HG02885 (cell line): ENCODE measurements around the gene MAP1B.

Source experiments
- ATAC-seq: cut with Tn5 transposase; IDR thresholded peaks from one replicate; pipeline ENCODE4 v1.9.1; 2021; ENCODE audit warnings: mild to moderate bottlenecking; ENCODE audit not compliant: unreplicated experiment, poor library complexity

MAP1B gene

DNA sequence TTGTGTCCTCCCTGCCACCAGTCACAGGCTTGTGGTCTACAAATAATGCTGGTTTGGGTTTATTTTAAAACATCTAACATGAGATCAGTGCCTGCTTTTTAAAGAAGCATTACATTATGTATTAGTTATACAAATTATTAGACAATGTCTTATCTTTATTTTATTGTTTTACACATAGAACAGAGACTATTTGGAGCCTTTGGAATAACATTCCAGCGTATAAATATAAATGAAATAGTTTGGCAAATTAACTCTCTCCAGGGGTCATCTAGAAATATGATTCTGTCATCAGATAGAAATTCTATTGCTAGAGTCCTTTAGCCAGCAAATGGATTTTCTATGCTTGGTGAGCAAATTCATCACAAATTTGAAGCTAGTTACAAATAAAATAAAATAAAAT lies 22.4 kb downstream of the MAP1B start:
- no peak for ATAC-seq

DNA sequence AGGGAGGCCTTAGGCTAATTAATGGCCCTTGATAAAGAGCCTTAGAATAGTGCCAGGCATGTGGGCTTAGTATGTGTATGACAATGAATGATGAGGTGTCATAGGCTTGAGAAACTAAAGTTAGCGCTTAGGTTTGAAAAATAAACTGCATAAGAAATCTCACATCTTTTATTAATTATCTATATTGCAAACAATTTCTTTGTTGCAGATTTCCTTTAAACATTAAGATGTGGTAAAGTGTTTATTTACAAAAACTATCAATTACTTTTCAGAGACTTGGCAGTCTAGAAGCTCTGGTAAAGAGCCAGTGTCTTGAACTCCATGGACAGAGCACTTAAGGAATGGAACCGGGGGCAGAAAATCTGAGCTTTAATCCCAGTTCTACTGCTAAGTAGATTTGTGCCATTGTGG lies 23.1 kb downstream of the MAP1B start:
- no peak for ATAC-seq

DNA sequence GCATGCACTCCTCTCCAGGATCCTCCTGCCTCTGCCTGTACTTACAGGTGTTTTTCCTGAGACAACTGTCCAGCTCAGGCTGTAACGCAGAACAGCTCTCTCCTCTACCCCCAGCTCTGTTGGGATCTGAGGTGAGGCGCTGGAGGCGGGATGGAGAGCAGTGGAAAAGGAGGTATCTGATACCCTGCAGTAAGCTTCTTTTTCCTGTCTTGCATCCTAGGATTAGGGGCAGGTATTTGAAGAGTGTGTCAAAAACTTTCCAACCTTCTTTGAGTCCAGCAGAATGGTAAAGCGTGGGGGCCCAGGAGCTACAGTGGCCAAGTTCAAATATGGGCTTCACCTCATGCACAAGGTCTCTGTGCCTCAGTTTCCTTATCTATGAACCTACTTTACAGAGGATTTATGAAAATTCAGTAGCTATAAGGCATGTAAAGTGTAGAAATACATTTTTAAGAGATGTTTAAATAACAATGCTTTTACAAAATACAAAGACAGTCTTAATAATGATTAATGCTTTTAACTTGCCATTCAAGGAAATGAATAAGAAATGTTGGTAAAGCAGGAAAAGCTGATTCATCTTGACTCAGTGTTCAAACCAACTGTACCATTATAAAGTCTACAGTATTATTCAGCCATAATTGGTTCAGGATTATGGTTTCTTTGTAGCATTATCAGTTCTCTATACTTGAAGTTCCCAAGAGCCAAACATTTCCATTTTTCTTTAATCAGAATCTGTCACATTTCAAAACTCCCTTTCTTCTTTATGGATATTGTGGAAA lies 26.1 kb downstream of the MAP1B start:
- ATAC-seq: no peak

DNA sequence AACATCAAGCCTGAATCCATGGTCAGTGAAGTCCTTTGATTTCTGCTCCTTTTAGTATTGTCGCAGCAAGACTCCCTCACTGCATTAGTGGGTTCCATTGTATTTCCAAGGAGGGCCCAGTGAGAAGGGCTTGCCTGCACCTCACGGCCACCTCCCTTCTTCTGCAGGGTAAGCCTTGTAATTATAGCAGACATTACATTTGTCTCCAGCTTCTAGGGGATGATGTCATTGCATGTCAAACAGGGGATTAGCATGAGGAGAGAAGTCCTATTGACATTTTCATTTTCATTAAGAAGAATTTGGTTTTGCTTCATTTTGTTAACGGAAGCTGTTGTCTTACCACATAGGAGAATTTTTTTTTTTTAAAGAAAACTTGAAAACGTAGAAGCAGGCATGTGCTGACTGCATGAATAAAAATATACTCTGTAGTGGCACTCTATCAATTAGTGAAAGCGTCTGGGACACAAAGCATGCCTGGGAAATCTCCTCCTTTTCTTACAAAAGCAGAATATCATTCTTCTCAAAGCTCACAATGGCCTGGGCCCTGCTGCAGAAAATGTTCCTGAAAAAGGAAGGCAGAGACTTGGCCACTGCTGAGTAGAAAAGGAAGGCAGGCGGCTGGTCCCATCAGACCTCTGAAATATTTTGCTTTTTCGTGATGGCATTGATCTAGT lies 27.1 kb downstream of the MAP1B start:
- ATAC-seq: no peak

DNA sequence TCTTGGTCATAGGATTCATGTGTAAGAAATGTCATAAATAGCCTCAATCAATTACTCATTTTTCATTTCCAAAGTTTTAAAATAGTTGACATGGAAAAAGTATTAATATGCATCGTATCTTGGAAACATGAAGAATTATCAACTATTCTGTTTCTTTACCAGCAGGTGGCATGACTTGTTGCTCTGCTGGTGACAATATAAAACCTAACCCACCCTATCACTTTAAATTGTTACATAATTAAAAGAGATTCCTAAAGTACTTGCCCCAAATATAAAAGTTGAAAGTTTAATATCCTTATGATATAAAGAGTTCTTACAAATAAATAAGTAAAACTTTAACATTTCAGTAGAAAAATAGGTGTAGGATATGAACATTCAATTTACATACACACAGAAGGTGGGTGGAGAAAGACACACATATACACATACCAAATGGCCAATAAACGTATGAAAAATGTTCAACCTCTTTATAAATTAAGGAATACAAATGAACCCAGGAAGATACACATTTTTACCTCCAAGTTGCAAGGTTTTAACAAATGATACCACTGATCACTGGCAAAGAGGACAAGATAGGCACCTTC lies 30.6 kb downstream of the MAP1B start:
- ATAC-seq: no peak

DNA sequence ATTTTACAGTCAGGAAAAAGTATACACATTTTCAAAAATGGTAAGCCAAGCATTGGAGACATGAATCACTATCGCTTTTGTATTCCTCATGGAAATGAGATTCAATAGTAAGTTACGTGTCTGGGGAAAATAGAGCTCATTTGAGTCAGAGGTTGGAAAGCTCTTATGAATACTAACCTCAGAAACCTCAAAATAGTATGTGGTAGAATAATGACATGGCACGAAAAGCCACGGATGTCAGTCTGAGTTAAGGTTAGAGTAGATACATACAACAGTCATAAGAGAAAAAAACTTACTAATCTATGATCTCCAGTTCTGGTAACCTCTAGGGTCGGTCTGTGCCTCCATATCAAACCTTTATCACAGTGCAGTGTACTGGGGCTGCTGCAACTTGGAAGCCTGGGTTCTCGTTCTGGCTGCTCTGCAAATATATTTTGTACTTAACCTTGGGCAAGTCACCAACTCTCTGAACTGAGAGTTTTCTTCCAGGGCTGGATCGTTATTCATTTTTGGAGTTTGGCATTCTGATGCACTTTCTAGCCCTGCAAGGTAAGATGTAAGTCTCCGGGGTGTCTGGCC lies 31.8 kb downstream of the MAP1B start:
- ATAC-seq: peak; percentile 74

DNA sequence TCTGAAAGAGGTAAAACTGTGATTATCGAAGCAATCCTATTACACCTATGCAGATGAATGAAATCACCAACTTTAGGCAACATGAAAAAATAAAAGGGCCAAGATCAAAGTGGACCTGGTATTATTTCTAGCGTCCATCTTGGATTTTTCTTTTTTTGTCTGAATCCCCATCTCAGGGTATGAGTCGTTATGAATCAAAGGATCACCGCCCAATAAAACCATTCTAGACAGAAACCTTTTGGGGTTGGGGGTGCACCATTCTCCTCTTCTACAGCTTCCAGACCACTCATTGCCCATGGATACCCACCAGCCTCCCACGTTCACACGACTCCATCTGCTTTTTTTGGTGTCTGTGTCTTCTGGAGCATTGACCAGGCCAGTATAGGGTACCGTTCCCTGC lies 33.4 kb downstream of the MAP1B start:
- ATAC-seq: no peak

DNA sequence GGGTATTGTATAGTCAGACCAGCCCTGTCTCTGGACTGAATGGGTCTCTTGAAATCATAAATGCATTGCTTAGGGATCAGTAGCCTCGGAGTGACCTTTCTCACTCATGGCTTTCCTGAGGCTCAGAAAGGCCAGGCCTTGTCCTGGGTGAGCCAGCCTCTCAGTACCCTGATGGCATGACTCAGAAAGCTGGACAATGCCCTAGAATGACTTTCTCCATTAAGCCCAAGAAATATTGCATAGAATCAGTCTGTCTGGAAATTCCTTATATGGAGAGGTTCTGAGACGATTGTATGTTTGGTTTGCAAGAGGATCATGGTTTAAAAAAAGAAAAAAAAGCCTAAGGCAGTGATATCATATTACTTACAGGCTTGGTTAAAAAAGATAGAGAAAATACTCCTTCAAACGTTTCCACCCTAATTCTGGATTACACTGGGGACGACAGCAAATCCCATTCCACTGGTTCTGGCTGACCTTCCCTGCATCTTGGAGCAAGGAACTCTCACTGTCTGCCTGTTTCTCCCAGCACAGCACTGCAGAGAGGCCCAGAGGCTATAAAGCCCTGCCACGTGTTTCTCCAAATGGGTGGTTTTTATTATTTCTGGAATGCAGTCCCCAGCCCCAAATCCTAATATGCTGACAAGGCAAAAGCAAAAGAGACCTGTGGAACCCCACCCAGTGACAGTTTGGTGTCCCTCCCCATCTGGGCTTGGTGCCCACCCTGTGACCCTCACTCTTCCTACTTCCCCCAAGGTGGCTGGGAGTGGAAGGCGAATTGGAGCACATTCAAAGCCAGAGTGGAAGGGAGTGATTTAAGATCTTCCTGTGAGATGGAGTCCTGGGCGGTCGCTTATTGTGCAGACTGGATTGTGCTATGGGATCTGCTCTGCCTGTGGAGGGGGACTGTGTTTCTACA lies 34.4 kb downstream of the MAP1B start:
- no peak for ATAC-seq

DNA sequence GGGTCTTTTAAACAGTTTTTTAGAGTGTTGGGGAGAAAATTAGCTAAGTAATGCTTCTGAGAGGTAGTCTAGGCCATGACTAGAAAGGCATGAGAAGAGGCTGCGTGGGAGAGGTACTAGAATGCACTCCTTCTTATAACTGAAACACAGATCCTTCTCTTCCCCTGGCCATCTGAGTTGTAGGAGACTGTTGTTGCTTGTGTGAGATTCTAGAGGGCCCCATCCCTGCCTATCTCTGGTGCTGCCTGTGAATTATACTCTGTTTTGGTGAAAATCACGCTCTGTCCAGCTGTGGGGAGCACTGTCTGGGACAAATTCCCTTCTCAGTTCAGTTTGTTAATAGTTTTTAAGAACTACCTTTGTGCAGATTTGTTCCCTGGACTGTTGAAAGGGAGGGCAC lies 37.5 kb downstream of the MAP1B start:
- no peak for ATAC-seq

DNA sequence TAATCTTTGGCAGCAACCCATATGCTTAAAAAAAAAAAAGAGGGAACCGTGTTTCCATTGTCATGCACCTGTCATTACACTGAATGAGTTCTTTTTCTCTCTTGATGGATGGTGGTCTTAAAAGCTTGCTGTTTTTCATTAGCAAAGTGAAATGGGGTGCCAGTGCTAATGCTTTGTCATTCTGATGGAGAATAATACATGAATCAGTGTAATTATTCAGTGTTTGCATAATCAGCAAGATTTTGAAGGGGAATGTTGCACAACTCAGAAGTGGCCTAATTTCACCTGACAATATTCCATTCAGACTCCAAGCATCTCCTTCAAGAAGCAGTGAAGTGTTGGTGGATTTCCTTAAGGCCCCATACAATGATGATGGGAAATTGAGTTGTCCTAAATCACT lies 38.1 kb downstream of the MAP1B start:
- no peak for ATAC-seq

DNA sequence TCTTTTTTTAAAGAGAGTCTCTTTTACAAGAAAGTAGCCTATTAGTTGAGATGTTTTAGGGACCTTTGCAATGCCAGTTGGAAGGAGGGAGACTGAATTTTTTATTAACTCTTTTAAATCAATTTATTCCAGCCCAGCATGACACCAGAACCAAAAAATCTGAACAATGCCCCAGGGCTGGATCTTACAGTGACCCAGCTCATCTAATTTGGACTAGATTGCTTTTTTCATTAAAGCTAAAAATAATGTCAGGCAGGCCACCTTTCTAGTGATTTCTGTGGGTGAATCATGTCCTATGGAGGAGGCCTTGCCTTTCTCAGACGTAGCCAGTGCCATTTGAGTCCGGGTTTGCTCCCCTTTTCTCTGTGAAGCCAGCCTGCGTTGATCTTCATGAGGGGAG lies 38.8 kb downstream of the MAP1B start:
- no peak for ATAC-seq

DNA sequence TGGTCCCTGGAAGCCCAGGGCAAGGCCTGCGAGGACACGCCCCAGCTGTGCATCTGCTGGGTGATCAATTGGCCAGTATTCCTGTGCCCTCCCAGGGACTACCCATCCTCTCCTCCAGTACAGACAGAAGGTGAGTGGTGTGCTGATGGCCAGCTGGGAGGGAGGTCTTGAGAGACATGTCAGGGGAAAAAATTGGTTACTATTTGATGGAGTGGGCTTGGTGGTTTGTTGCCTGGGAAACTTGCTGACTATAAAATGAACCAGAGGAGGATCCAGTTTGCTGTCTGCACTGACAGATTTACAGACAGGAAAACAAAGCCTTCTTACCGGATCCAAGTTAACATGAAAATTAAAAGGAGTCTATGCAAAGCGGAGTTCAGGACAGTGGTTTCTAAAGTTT lies 40.3 kb downstream of the MAP1B start:
- ATAC-seq: no peak

DNA sequence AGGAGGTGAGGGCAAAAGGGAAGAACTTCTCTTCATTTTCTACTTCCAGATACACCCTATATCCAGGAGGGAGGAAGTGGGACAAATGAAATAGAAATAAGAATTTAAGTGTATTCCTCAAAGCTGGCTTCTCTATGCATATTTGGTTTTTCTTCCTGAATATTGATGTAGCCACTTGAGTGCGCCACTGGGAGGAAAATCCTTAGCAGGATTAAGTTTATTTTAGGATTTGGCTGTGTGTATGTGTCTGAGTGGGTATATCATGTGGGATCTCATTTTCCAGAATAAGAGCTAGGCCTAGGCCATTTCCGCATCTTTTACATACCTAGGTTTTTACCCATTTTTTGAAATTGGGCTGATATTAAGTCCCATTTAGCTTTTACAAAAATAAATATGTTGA lies 42.5 kb downstream of the MAP1B start:
- ATAC-seq: no peak

DNA sequence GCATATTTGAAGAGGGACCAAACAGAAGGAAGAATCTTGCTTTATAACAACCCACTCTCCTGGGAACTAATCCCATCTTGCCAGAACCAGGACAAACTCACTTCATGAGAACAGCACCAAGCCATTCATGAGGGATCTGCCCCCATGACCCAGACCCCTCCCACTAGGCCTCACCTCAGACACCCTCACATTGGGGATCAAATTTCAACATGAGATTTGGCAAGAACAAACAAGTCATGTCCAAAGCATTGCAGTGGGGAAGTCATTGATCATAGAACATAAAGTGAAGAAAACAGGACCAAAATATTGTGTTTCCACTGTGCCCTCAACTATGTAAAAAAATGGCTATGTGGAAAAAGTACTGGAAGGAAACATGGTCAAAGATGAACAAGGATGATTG lies 43.9 kb downstream of the MAP1B start:
- ATAC-seq: no peak

DNA sequence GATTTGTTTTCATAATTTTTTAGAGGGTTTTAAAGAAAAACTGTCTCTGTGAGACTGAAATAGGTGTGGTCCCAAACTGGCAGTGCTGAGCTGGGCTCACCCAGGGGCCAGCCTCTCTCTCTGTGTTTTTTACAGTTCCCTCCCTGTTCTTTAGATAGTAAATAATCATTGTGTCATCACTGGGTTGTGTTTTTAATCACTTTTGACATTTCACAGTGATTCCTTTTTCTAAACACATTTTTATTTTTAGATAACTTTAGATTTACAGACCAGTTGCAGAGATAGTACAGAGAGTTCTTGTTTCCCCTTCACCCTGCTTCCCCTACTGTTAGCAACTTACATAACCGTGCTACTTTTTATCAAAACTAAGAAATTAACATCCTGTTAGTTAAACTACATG lies 44.4 kb downstream of the MAP1B start:
- no peak for ATAC-seq

DNA sequence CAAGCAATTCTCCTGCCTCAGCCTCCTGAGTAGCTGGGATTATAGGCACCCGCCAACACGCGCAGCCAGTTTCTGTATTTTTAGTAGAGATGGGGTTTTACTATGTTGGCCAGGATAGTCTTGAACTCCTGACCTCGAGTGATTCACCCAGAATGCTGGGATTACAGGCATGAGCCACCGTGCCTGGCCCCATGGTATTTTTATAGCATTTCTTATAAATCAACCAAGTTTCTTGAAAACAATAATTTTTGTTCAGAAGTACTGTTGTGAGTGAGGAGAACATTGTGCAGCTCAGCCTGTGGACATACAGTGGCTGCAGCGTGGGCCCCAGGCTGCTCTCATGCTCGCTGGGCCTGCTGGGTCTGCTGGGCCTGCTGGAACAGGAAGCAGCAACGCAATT lies 45.3 kb downstream of the MAP1B start:
- ATAC-seq: no peak

DNA sequence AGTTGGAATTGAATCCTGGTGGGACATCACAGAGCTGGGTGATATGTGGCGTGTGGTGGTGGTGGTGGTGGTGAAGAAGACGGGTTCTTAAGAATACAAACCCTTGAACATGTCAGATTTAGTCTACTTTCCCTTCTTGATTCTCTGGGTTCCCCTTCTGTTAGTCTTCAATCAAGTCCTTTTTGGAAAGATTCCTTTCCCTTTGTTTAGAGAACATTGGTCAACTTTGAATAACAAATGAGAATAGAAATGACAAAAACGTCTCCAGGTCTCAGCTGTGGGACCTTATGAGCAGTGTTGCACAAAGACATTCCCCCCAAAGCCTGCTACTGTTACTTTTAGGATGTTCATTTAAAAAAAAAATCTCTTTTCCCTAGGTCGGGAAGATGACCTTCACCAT lies 46.3 kb downstream of the MAP1B start:
- no peak for ATAC-seq

DNA sequence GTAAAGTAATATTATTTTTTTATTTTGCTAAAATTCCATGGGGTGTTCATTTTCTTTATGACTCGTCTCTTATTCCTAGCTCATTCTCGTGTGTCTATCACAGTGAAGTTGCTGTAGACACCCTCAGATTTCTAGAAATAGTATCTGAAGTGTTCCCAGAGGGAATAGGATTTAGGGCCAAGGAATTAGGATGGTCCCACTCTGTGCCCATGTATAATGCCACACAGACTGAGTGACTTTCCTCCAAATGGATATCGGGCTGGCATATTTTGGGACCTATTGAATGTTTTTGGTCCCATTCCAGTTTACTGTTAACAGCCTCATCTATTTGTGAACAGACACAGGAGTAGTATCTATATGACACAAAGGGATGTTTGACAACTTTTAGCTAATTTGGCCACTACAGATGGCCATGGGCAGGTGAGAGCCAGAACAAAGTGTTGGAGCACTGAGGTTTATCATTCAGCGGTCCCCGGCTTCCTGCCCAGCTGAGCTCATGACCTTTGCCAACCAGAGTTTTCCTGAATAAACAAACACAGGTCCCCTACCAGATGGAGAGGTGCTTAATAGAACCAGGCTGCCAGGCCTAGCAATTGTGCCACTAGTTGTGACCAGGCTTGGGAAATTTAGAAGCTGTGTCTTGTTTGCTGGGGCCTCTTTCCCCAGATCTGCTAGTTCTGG lies 46.9 kb downstream of the MAP1B start:
- no peak for ATAC-seq

DNA sequence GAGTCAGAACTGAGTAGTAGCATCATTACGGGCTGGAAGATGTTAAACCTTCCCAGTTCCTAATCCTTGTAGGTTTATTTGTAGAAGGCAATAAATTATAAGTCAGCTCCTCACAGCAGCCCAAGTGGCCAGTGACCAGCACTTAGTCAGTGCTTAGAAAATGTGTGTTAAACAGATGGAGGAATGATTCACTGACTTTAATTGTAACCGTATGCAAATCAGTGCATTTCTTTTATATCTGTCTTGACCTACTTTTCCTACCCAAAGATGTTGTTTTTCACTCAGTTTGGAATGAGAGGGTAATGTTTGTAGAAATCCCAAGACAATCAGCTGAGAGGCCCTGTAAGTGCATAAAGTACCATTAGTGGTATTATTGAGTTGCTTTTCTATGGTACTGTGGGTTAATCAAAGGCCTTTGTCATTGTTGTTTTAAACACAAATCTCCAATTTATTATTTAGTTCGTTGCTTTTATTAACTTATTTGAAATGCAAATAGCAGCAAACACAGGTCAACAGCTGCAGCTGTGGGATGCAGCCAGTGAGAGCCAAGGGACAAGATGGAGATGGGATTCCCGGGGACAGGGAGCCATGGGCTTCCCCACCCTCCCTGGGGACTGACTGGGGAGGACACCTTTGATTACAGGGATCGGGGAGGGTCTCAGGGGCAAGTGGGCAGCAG lies 49.8 kb downstream of the MAP1B start:
- ATAC-seq: no peak
